H9 (cell line): ENCODE results near the gene TEKT3. TPM values are rescaled to one million over a fixed set of nuclear protein-coding genes. Genes with fewer than 3 reads are reported as not detected.

Experiments used
- DNase-seq: peaks from one replicate; pipeline ENCODE4 v3.0.0-alpha.2; 2017
- H2AFZ ChIP-seq: one replicate; pipeline ENCODE4 v1.6.1; 2013; ENCODE audit warnings: mild to moderate bottlenecking, low read length, control low read depth, moderate library complexity
- H2AK5ac ChIP-seq: 2 replicates; pipeline ENCODE4 v1.6.1; 2013; ENCODE audit warnings: low read length, control low read depth, mixed read lengths; ENCODE audit not compliant: insufficient read length
- H2BK120ac ChIP-seq: one replicate; pipeline ENCODE4 v1.6.1; 2013; ENCODE audit warnings: low read depth, mild to moderate bottlenecking, low read length, control low read depth, inconsistent platforms; ENCODE audit not compliant: poor library complexity, severe bottlenecking
- H2BK12ac ChIP-seq: 2 replicates; pipeline ENCODE4 v1.6.1; 2013; ENCODE audit warnings: low read length, control low read depth, mixed read lengths, low read depth; ENCODE audit not compliant: insufficient read length
- H2BK15ac ChIP-seq: 2 replicates; pipeline ENCODE4 v1.6.1; 2013; ENCODE audit warnings: low read depth, low read length, control low read depth
- H2BK20ac ChIP-seq: one replicate; pipeline ENCODE4 v1.6.1; 2013; ENCODE audit warnings: low read depth, mild to moderate bottlenecking, low read length, control low read depth, inconsistent platforms; ENCODE audit not compliant: poor library complexity, severe bottlenecking
- H2BK5ac ChIP-seq: 2 replicates; pipeline ENCODE4 v1.6.1; 2013; ENCODE audit warnings: low read length, control low read depth, mixed read lengths; ENCODE audit not compliant: insufficient read length
- H3K14ac ChIP-seq: 2 replicates; pipeline ENCODE4 v1.6.1; 2013; ENCODE audit warnings: low read length, control low read depth; ENCODE audit not compliant: insufficient read depth
- H3K18ac ChIP-seq: 2 replicates; pipeline ENCODE4 v1.6.1; 2013; ENCODE audit warnings: low read depth, mild to moderate bottlenecking, mixed read lengths, low read length, control low read depth; ENCODE audit not compliant: insufficient read length
- H3K23ac ChIP-seq: 2 replicates; pipeline ENCODE4 v1.6.1; 2013; ENCODE audit warnings: low read length, control low read depth, mixed read lengths, low read depth; ENCODE audit not compliant: insufficient read length
- H3K23me2 ChIP-seq: 2 replicates; pipeline ENCODE4 v1.6.1; 2013; ENCODE audit warnings: low read depth, mild to moderate bottlenecking, mixed read lengths, low read length, control low read depth; ENCODE audit not compliant: insufficient read length, poor library complexity, severe bottlenecking
- H3K27ac ChIP-seq: 2 replicates; pipeline ENCODE4 v1.5.1; 2013; ENCODE audit warnings: low read length, control low read depth, mixed read lengths, low read depth; ENCODE audit not compliant: insufficient read length
- H3K27me3 ChIP-seq: 2 replicates; pipeline ENCODE4 v1.6.1; 2013; ENCODE audit warnings: low read length, control low read depth, inconsistent platforms; ENCODE audit not compliant: insufficient read depth
- H3K4ac ChIP-seq: 2 replicates; pipeline ENCODE4 v1.6.1; 2013; ENCODE audit warnings: low read depth, mild to moderate bottlenecking, control low read depth, inconsistent platforms, low read length, moderate library complexity
- H3K4me1 ChIP-seq: 2 replicates; pipeline ENCODE4 v1.6.1; 2013; ENCODE audit warnings: low read length, control low read depth, inconsistent platforms; ENCODE audit not compliant: insufficient read depth
- H3K4me2 ChIP-seq: 2 replicates; pipeline ENCODE4 v1.6.1; 2013; ENCODE audit warnings: low read length, control low read depth, mixed read lengths; ENCODE audit not compliant: insufficient read length, insufficient read depth
- H3K56ac ChIP-seq: 2 replicates; pipeline ENCODE4 v1.6.1; 2013; ENCODE audit warnings: low read depth, mild to moderate bottlenecking, mixed read lengths, low read length, control low read depth; ENCODE audit not compliant: insufficient read length
- H3K79me1 ChIP-seq: 2 replicates; pipeline ENCODE4 v1.6.1; 2013; ENCODE audit warnings: low read depth, mild to moderate bottlenecking, moderate library complexity, low read length, control low read depth, inconsistent platforms; ENCODE audit not compliant: insufficient read depth, poor library complexity, severe bottlenecking
- H3K79me2 ChIP-seq: 2 replicates; pipeline ENCODE4 v1.6.1; 2013; ENCODE audit warnings: low read length, control low read depth, inconsistent platforms; ENCODE audit not compliant: insufficient read depth
- H3K9ac ChIP-seq: 2 replicates; pipeline ENCODE4 v1.6.1; 2013; ENCODE audit warnings: low read length, control low read depth, mixed read lengths; ENCODE audit not compliant: insufficient read length; ENCODE audit errors: extremely low read depth
- H3K9me3 ChIP-seq: one replicate; pipeline ENCODE4 v1.6.1; 2013; ENCODE audit warnings: low read depth, low read length, inconsistent platforms; ENCODE audit not compliant: control insufficient read depth
- H3T11ph ChIP-seq: one replicate; pipeline ENCODE4 v1.6.1; 2013; ENCODE audit warnings: mild to moderate bottlenecking, low read length, control low read depth, inconsistent platforms
- H4K20me1 ChIP-seq: one replicate; pipeline ENCODE4 v1.6.1; 2013; ENCODE audit not compliant: control insufficient read depth, insufficient read length, insufficient read depth
- H4K5ac ChIP-seq: 2 replicates; pipeline ENCODE4 v1.6.1; 2013; ENCODE audit warnings: low read depth, mild to moderate bottlenecking, mixed read lengths, low read length, control low read depth; ENCODE audit not compliant: insufficient read length
- H4K8ac ChIP-seq: replicated peaks from 2 replicates; pipeline ENCODE4 v1.6.1; 2013; ENCODE audit warnings: low read length, control low read depth, mixed read lengths, low read depth; ENCODE audit not compliant: insufficient read length
- H4K91ac ChIP-seq: 2 replicates; pipeline ENCODE4 v1.6.1; 2013; ENCODE audit warnings: low read depth, mild to moderate bottlenecking, moderate library complexity, mixed read lengths, low read length, control low read depth; ENCODE audit not compliant: insufficient read length
- H3K27ac Mint-ChIP-seq, 3 experiments: 2 replicates in 2 of 3; 3 replicates in 1 of 3; pipeline ENCODE4 v1.8.0; 2020 to 2021; ENCODE audit warnings: mixed read lengths in 3 of 3, mild to moderate bottlenecking in 1 of 3, moderate library complexity in 1 of 3
- H3K27me3 Mint-ChIP-seq: 2 replicates; pipeline ENCODE4 v1.8.0; 2021; ENCODE audit warnings: low read depth, mild to moderate bottlenecking, moderate library complexity, mixed read lengths
- H3K36me3 Mint-ChIP-seq, 3 experiments: 2 replicates in 2 of 3; 3 replicates in 1 of 3; pipeline ENCODE4 v1.8.0; 2020 to 2021; ENCODE audit warnings: low read depth in 3 of 3, mixed read lengths in 3 of 3; ENCODE audit not compliant: insufficient read depth in 1 of 3
- H3K4me1 Mint-ChIP-seq, 2 experiments: 2 replicates each; pipeline ENCODE4 v1.8.0; 2020; ENCODE audit warnings: mixed read lengths in 2 of 2
- H3K4me3 Mint-ChIP-seq, 2 experiments: 2 replicates in 1 of 2; 3 replicates in 1 of 2; pipeline ENCODE4 v1.8.0; 2020 to 2021; ENCODE audit warnings: mild to moderate bottlenecking in 2 of 2, mixed read lengths in 2 of 2, moderate library complexity in 1 of 2
- H3K9me3 Mint-ChIP-seq, 2 experiments: 2 replicates in 1 of 2; 3 replicates in 1 of 2; pipeline ENCODE4 v1.8.0; 2020; ENCODE audit warnings: mild to moderate bottlenecking in 2 of 2, mixed read lengths in 2 of 2, moderate library complexity in 1 of 2
- CTCF ChIP-seq: fragments of 200-600 bp; sonication (generic); conservative IDR thresholded peaks from 3 replicates; pipeline ENCODE4 v1.8.0; 2021; ENCODE audit warnings: antibody characterized with exemption, mild to moderate bottlenecking
- WGBS: extraction: QIAGEN DNeasy Blood & Tissue Kit; methylation state at CpG from one replicate; pipeline ENCODE4 v1.1.7; 2013; ENCODE audit warnings: missing lambda C conversion rate, low lambda C conversion rate, mixed read lengths; ENCODE audit not compliant: insufficient read length; ENCODE audit errors: extremely low coverage; 5-methylcytosine and 5-hydroxymethylcytosine counted together
- total RNA-seq: library from RNA; stranded (reverse); gene quantifications from 2 replicates; pipeline ENCODE4 v1.2.1, GENCODE V29; 2021

TEKT3 gene
- total RNA-seq, 1 experiment from 2014 or later: 0.42 TPM

GRCh38 chr17:15298176-15298575 is 43.2 kb downstream of the TEKT3 start:
- no peak overlapping the region for H4K8ac ChIP-seq
- H3K27me3 ChIP-seq: no peaks in the 10 kb centered on the region
- no peak overlapping the region for H3K14ac ChIP-seq
- no peak overlapping the region for H3K23ac ChIP-seq
- Mint-ChIP-seq H3K27ac (no peak overlapping the region), H3K27me3 (peaks cover 3% of the 10 kb centered on the region), H3K4me3 (no peak overlapping the region), H3K9me3 (no peaks in the 10 kb centered on the region), H3K36me3 (no peaks in the 10 kb centered on the region), H3K4me1 (no peaks in the 10 kb centered on the region)
- H3K79me2 ChIP-seq: no peaks in the 10 kb centered on the region
- no peak overlapping the region for H4K91ac ChIP-seq
- no peak overlapping the region for H3K4ac ChIP-seq
- H3K23me2 ChIP-seq: no peaks in the 10 kb centered on the region
- no peak for DNase-seq
- H2BK20ac ChIP-seq: no peak overlapping the region
- H4K5ac ChIP-seq: no peak overlapping the region
- H3K79me1 ChIP-seq: no peaks in the 10 kb centered on the region
- H4K20me1 ChIP-seq: no peaks in the 10 kb centered on the region
- no peak for TF ChIP-seq CTCF
- no peak overlapping the region for H2BK12ac ChIP-seq
- H3K9ac ChIP-seq: no peak overlapping the region
- no peak overlapping the region for H3K4me2 ChIP-seq
- no peak overlapping the region for H2AFZ ChIP-seq
- H3K18ac ChIP-seq: no peak overlapping the region
- H2BK5ac ChIP-seq: no peak overlapping the region
- H3K9me3 ChIP-seq: no peaks in the 10 kb centered on the region
- H3T11ph ChIP-seq: no peak overlapping the region
- H3K4me1 ChIP-seq: no peaks in the 10 kb centered on the region
- H3K27ac ChIP-seq: no peak overlapping the region
- H2BK120ac ChIP-seq: no peak overlapping the region
- WGBS: no CpG with 5 or more reads among the region's 5 CpGs
- H3K56ac ChIP-seq: no peak overlapping the region
- no peak overlapping the region for H2AK5ac ChIP-seq
- H2BK15ac ChIP-seq: no peak overlapping the region
